ENCODE data around the gene AIFM3.

The AIFM3 gene

DNA sequence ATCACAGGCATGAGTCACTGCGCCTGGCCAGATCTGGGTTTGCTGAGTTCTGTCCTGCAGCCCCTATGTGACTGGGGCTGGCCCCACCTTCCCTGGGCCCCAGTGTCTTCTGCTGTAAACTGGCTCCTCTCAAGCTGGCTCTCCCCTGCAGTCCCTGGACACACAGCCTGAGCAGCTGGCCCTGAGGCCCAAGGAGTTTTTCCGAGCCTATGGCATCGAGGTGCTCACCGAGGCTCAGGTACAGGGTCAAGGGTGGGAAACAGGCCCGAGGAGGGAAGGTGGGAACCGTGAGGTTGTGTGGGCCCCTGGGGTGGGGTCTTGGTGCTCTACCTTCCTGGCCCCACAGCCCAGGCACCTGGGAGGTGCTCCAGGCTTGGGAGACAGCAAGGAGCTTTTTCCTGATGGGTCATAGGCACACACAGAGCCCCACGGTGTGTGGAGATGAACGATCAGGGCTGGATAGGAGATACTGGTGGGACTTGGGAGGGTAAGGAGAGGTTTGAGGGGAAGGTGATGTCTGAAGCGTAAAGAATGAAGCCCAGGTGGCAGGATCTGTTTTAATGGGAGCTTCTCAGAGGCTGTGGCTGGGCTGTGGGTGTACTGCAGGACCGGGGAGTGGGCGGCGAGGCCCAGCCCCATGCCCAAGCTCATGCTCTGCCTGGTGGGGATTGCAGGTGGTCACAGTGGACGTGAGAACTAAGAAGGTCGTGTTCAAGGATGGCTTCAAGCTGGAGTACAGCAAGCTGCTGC is 8.7 kb downstream of the AIFM3 start:
- DNase-seq (ENCODE audit: low read depth in 2 of 2) = no peak

DNA sequence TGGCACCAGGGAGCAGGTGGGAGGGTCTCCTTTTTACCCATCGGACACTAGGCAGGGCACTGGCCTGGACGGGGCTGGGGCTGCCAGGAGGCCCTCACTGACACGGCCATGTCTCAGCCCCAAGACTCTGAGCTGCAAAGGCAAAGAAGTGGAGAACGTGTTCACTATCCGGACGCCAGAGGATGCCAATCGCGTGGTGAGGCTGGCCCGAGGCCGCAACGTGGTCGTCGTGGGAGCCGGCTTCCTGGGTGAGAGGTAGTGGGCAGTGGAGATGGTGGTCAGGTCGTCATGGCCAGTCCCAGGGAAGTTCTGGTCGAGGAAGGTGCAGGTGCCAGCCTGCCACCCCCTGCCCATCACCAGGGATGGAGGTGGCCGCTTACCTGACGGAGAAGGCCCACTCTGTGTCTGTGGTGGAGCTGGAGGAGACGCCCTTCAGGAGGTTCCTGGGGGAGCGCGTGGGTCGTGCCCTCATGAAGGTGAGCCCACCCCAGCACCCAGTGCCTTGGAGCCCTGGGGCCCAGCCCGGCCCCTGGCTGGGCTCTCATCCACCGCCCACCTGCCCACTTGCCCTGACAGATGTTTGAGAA is 9.3 kb downstream of the AIFM3 start:
- no peak for DNase-seq (ENCODE audit: low read depth in 2 of 2)

DNA sequence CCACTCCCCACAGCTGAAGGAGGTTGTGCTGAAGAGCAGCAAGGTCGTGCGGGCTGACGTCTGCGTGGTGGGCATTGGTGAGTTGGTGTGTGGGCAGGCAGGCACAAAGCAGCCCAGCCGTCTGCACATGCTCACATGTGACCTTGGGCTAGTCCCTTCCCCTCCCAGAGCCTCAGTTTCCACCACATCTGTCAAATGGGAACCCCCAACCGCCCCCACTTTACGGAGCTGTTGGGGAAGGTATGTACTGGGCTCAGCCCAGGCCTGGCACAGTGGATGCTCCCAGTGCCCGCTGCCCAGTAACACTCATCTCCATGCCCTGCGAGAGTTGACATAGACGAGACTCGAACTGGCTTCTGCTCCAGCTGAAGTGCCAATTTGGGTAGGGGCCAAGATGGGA is 10.0 kb downstream of the AIFM3 start:
- DNase-seq (ENCODE audit: low read depth in 2 of 2) = no peak

GRCh38 chr22:20977516-20978170 is 10.6 kb downstream of the AIFM3 start:
- DNase-seq (ENCODE audit: low read depth in 2 of 2) = no peak

GRCh38 chr22:20978419-20978818 is 11.4 kb downstream of the AIFM3 start:
- no peak for DNase-seq (ENCODE audit: low read depth in 2 of 2)

- peak; percentile 49 to 59 for DNase-seq (ENCODE audit: low read depth in 2 of 2)
These were observed 12.3 kb downstream of the AIFM3 start for GRCh38 chr22:20979243-20979809.

- no peak for DNase-seq (ENCODE audit: low read depth in 2 of 2)
These were observed 12.9 kb downstream of the AIFM3 start for GRCh38 chr22:20979940-20980453.

- DNase-seq (ENCODE audit: low read depth in 2 of 2) = no peak
These were observed 13.5 kb downstream of the AIFM3 start for GRCh38 chr22:20980523-20980922.

DNA sequence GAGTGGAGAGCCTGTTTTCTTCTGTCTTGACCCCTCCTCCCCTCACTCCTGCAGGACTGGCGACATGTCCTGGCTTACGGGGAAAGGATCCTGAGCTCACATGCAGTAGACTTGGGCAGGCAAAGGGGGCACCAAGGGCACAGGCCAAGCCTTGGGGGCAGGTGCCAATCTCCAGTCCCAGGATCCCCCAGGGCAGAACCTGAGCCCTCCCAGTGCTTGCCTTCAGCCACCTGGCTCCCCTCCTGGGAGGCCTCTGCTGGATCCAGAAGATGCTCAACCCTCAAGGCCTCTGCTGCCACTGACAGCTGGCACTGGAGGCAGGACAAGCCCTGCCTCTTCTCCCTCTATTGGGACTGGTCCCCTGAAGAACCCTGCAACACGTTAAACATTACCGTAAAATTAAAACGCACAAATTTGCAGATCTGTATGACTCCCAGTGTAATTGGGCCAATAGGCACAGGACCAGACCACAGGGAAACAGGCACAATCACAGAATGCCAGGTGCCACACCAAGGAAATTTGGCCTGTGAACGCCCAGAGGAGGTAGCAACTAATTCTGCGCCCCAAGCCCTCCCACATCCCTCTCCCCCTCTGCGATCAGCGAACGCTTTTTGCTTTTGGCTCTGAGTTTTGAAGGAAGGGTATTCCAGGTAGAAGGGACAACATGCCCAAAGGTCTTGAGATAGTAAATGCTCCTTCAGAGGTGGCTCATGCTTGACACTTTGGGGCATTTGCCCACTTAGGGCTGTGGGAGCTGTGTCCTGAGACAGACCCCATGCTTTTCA is 14.1 kb downstream of the AIFM3 start:
- no peak for DNase-seq (ENCODE audit: low read depth in 2 of 2)

DNA sequence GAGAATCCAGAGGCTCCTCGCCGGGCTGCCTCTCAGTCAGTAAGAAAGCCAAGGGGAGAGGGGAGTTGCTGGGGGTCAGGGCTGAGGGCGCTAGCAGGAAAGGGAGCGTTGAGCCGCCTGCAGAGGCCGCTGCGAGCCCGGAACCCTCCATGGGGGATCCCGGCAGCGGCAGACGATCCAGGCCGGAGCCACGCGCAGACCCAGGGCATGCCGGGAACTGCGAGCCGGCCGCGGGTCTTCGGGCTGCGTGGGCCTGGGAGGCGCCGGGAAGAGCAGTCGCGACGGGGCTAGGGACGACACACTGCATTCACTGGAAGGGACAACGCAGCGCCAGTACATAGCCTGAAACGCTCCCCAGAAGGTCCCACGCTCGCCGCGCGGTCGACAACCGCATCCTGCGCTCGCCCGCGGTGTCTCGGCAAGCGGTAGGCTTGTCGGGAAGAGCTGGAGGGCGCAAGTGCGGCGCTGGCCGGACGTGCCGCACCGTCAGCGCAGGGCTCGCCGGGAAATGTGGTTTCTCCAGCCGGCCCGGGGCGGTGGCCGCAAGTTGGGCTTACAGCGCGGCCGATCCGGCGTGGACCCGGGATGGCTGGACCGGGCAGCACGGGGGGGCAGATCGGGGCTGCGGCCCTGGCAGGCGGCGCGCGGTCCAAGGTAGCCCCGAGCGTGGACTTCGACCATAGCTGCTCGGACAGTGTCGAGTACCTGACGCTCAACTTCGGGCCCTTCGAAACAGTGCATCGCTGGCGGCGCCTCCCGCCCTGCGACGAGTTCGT is 14.9 kb downstream of the AIFM3 start, which contains the start of gene LZTR1:
LZTR1 (plus strand) TSS at position 511 of the 776 bp plus-strand sequence; CDS start at position 586, 75 bp downstream.
- DNase-seq (ENCODE audit: low read depth in 2 of 2) = peak; percentile 30 to 69

DNA sequence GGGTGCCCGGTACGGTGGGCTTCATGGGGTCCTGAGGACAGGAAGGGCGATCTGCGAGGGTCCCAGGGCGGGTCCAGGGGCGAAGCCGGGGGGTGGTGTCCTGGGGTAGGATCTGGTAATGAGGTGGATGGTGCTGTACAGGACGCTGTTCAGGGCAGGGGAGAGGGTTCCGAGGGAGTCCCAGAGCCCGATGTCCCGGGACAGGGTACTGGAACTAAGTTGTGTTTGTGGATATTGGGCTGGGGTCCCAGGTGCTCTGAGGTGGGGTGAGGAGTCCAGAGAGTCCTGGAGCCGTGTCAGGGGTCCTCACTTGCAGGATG is 15.5 kb downstream of the AIFM3 start:
- no peak for DNase-seq (ENCODE audit: low read depth in 2 of 2)

DNA sequence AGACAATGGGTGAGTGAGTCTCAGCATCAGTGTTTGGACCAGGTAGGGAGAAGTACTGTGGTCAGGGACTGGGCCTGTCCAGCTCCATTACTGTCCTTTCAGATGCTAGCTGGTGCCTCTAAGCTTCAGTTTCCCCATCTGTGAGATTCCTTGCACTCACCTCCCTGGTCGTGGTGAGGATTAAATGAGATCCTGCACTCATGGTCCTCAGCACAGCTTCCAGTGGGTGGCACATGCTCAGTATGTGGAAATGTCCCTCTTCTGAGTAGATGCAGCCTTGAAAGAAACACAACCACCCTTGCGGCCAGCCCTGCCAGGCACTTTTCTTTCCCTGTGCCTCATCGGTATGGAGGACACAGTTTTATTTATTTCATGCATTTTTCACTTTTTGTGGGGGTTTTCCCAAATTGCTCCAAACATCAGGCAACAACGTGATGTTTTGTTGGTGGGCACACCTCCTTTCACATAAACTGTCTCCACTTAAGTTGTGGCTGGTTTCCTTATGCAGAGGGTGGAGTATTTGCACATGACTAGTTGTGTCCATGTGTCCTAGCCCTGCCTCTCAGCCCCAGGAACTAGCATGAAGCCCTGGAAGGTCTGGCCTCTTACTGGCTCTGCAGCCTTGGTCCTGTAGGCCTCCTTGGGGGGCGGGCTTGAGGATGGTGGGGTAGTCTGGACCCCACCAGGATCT is 16.2 kb downstream of the AIFM3 start:
- DNase-seq (ENCODE audit: low read depth in 2 of 2) = no peak

- DNase-seq (ENCODE audit: low read depth in 2 of 2) = no peak
These were observed 18.7 kb downstream of the AIFM3 start for GRCh38 chr22:20985720-20986119.

GRCh38 chr22:20986365-20986764 is 19.3 kb downstream of the AIFM3 start:
- no peak for DNase-seq (ENCODE audit: low read depth in 2 of 2)

- no peak for DNase-seq (ENCODE audit: low read depth in 2 of 2)
These were observed 20.3 kb downstream of the AIFM3 start for GRCh38 chr22:20987375-20987774.

GRCh38 chr22:20988573-20989322 is 21.7 kb downstream of the AIFM3 start:
- no peak for DNase-seq (ENCODE audit: low read depth in 2 of 2)

- no peak for DNase-seq (ENCODE audit: low read depth in 2 of 2)
These were observed 22.5 kb downstream of the AIFM3 start for GRCh38 chr22:20989323-20990138.

Measured in stimulated activated CD8-positive, alpha-beta memory T cell treated with anti-CD3 and anti-CD28 coated beads, Interleukin-7, amount 100 ng/mL, for 4 hours (primary cell).